Lung (tissue), 12 donors: ENCODE measurements around the gene PGD. TPM values are rescaled to one million over a fixed set of nuclear protein-coding genes. Genes with fewer than 3 reads are reported as not detected.

Source experiments
- ATAC-seq: fragments of 200-7000 bp; cut with Tn5 transposase; one replicate; pipeline ENCODE4 v1.9.1; 2020; ENCODE audit warnings: moderate number of reproducible peaks; ENCODE audit not compliant: insufficient read depth, low FRiP score
- DNase-seq, 3 donors: peaks; one replicate each; pipeline ENCODE4 v3.0.0-alpha.2; 2013 to 2017
- H3K27ac ChIP-seq, 2 donors: one replicate each; pipeline ENCODE4 v1.5.1; 2013; ENCODE audit warnings: mild to moderate bottlenecking in 2 of 2, moderate library complexity in 2 of 2, control low read depth in 1 of 2, inconsistent platforms in 1 of 2, low read depth in 1 of 2, low read length in 1 of 2
- H3K27me3 ChIP-seq, 3 donors: one replicate each; pipeline ENCODE4 v1.5.1; 2013; ENCODE audit warnings: low read length in 2 of 3; ENCODE audit not compliant: control insufficient read depth in 3 of 3, insufficient read depth in 3 of 3
- H3K36me3 ChIP-seq, 4 donors: one replicate each; pipeline ENCODE4 v1.5.1; 2013; ENCODE audit warnings: low read length in 4 of 4, mild to moderate bottlenecking in 1 of 4, moderate library complexity in 1 of 4; ENCODE audit not compliant: control insufficient read depth in 4 of 4, insufficient read depth in 4 of 4
- H3K4me1 ChIP-seq, 5 donors: one replicate each; pipeline ENCODE4 v1.5.1; 2013; ENCODE audit warnings: low read length in 5 of 5, mild to moderate bottlenecking in 2 of 5, moderate library complexity in 1 of 5; ENCODE audit not compliant: control insufficient read depth in 5 of 5, insufficient read depth in 5 of 5
- H3K4me3 ChIP-seq: one replicate; pipeline ENCODE4 v1.5.1; 2013; ENCODE audit warnings: mild to moderate bottlenecking, control low read depth, moderate library complexity
- H3K9ac ChIP-seq, 2 donors: one replicate each; pipeline ENCODE4 v1.5.1; 2013; ENCODE audit warnings: low read length in 2 of 2, control low read depth in 1 of 2; ENCODE audit not compliant: insufficient read depth in 1 of 2
- H3K9me3 ChIP-seq, 4 donors: one replicate each; pipeline ENCODE4 v1.5.1; 2013; ENCODE audit warnings: low read length in 3 of 4, mild to moderate bottlenecking in 1 of 4, moderate library complexity in 1 of 4; ENCODE audit not compliant: control insufficient read depth in 4 of 4, insufficient read depth in 3 of 4
- whole genome bisulfite sequencing, 2 donors: extraction: QIAGEN DNeasy Blood & Tissue Kit; methylation state at CpG; one replicate each; pipeline ENCODE4 v1.1.7; 2013; 5-methylcytosine and 5-hydroxymethylcytosine counted together
- polyA plus RNA-seq, 2 donors: library from polyadenylated mRNA; stranded (reverse); fragments of 200-250 nt; gene quantifications; one replicate each; pipeline ENCODE4 v1.2.1, GENCODE V29; 2013
- total RNA-seq, 2 donors: library from RNA; depleted of rRNA in 1 of 2; stranded (reverse); fragments of >200 nt in 1 of 2; gene quantifications; one replicate each; pipeline ENCODE4 v1.2.1, GENCODE V29; 2014 to 2021
- TF ChIP-seq, protein P1 (sequence below): IDR thresholded peaks from 2 replicates; pipeline ENCODE4 v1.5.1; 2012; ENCODE audit warnings: mild to moderate bottlenecking; ENCODE audit errors: control extremely low read depth, extremely low read depth
- donor health status: control.
- donor health status: control.
- donor health status: Bipolar disorder and iron deficiency.
- donor health status: healthy.
- donor health status: DM: yes; HTN: yes; CAD: no.

The PGD gene
- total and polyA plus RNA-seq, 4 donors, result 47.8 to 421 (median 164) TPM

DNA sequence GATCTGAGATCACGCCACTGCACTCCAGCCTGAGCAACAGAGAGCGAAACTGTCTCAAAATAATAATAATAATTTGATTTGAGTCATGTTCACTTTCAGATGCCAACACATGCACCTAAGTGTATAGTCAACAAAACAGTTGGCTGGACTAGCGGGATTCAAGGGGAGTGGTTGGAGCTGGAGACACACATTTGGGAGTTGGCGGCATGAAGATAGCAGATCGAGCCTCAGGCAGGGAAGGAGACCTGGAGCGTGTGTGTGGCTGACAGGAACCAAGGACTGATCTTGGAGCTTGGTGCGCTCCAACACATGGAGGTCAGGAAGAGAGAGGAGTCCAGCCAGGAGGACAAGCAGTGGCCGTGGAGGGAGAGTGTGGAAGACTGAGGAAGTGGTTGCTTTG lies 14.6 kb upstream of the PGD start:
- no peak for ATAC-seq
- H3K4me1 ChIP-seq, result peaks cover 0 to 12% (median 2%) of the 10 kb centered on the region in 5 donors
- H3K27me3 ChIP-seq, result no peaks in the 10 kb centered on the region
- no peak overlapping the region for H3K4me3 ChIP-seq
- no peak overlapping the region for H3K27ac ChIP-seq
- H3K9ac ChIP-seq, result no peak overlapping the region
- DNase-seq, result no peak
- TF ChIP-seq, protein P1, sequence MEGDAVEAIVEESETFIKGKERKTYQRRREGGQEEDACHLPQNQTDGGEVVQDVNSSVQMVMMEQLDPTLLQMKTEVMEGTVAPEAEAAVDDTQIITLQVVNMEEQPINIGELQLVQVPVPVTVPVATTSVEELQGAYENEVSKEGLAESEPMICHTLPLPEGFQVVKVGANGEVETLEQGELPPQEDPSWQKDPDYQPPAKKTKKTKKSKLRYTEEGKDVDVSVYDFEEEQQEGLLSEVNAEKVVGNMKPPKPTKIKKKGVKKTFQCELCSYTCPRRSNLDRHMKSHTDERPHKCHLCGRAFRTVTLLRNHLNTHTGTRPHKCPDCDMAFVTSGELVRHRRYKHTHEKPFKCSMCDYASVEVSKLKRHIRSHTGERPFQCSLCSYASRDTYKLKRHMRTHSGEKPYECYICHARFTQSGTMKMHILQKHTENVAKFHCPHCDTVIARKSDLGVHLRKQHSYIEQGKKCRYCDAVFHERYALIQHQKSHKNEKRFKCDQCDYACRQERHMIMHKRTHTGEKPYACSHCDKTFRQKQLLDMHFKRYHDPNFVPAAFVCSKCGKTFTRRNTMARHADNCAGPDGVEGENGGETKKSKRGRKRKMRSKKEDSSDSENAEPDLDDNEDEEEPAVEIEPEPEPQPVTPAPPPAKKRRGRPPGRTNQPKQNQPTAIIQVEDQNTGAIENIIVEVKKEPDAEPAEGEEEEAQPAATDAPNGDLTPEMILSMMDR, result no peak
- 93 to 95% methylated on average over 8 of the region's 8 CpGs for WGBS, 2 donors
- H3K36me3 ChIP-seq, result peaks cover 0 to 5% (median 0%) of the 10 kb centered on the region in 4 donors
- no peaks in the 10 kb centered on the region for H3K9me3 ChIP-seq

DNA sequence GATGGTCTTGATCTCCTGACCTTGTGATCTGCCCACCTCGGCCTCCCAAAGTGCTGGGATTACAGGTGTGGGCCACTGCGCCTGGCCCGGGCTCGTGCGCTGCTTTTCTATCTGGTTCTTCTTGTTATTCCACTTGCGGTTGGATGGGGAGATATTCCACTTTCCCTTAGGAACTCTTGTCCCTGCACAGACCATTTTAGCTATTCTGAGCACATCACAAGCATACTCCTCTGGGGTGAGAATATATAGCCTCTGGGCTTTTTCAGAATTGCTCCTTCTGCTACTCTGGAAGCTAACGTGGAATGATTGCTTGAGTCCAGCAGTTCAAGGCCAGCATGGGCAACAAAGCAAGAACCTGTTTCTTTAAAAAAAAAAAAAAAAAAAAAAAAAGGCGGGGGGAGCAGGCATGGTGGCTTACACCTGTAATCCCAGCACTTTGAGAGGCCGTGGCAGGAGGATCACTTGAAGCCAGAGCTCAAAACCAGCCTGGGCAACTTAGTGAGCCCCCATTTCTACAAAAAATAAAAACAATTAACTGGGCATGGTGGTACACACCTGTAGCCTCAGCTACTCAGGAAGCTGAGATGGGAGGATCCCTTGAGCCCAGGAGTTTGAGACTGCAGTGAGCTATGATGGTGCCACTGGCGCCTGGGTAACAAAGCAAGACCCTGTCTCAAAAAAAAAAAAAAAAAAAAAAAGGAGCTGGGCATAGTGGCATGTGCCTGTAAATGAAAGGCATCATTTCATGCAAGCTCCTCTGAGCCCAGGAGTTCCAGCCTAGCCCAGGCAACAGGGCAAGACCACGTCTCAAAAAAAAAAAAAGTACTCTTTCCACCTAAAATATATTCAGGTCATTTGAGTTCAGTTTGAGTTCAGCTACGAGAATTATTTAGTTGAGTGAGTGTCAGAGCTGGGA lies 11.8 kb upstream of the PGD start:
- peaks cover 0 to 2% (median 0%) of the 10 kb centered on the region in 4 donors for H3K36me3 ChIP-seq
- no peak for ATAC-seq
- no peaks in the 10 kb centered on the region for H3K27me3 ChIP-seq
- peak overlapping the region in 1 of 2 donors; percentile 77 for H3K27ac ChIP-seq
- no peak for DNase-seq
- H3K4me3 ChIP-seq, result no peak overlapping the region
- no peaks in the 10 kb centered on the region for H3K9me3 ChIP-seq
- H3K4me1 ChIP-seq, result peaks cover 0 to 12% (median 2%) of the 10 kb centered on the region in 5 donors
- 77 to 90% methylated on average over 11 to 12 of the region's 12 CpGs for WGBS, 2 donors
- TF ChIP-seq, protein P1, result no peak
- H3K9ac ChIP-seq, result peak overlapping the region in 1 of 2 donors; percentile 64

DNA sequence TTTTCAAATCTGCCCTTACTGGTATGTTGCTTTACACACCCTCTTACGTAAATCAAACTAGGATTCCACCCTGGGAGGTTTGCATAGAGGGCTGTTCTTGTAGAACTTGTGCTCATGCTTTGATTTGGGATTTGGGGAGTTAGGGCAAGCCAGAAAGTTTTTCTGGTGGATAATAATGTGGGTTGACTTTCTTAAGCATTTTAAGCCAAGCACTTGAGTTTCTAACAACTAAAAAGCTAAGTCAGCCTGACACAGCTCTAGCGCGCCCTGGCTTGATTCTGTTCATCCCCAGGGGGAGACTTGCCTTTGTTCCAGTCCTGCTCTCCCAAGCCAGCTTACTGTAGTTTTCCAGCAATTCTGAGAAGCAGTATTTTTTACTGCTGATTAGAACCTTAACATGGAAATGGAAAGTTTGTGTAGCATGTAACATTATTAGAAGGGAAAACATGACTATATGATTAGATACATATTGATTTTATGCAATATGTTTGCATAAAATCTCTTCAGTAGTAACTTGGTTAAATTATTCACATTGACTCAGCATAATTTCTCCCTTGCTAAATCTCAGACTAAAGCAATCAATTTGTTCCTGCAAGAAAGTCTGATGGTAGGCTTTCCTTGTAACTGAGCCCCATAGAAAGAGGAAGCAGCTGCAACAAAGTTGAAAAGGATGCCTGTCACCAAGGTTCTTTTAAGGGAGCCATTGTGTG lies 11.0 kb upstream of the PGD start:
- Histone ChIP-seq H3K27ac (peak overlapping the region in 1 of 2 donors; percentile 77), H3K4me1 (peaks cover 0 to 12% (median 2%) of the 10 kb centered on the region in 5 donors), H3K9ac (peak overlapping the region in 1 of 2 donors; percentile 64), H3K27me3 (no peaks in the 10 kb centered on the region), H3K4me3 (no peak overlapping the region), H3K9me3 (no peaks in the 10 kb centered on the region), H3K36me3 (peaks cover 0 to 2% (median 0%) of the 10 kb centered on the region in 4 donors)
- TF ChIP-seq, protein P1, result no peak
- DNase-seq (peak; percentile 45 to 82 (median 81)), ATAC-seq (peak; percentile 74)
- 30 to 44% methylated on average over 3 of the region's 3 CpGs for WGBS, 2 donors
